ENCODE results near the gene EPS8L1. TPM values are rescaled to one million over a fixed set of nuclear protein-coding genes. Genes with fewer than 3 reads are reported as not detected.

Gene EPS8L1
- total and polyA plus RNA-seq, 2 of the 4 experiments (the other 2 are of a cell fraction), result 0.90 to 2.9 TPM

DNA sequence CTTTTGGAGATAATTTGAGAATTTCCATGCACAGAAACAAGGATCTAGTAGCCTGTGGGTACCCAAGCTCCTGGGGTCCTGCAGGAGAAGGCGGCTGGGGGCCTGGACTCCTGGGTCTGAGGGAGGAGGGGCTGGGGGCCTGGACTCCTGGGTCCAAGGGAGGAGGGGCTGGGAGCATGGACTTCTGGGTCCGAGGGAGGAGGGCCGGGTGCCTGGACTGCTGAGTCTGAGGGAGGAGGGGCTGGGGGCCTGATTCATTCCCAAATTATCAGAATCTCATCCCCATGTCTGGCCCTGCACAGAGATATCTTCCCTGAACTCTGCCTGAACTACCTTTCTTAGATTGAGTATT, 12.2 kb upstream of the EPS8L1 start:
- Histone ChIP-seq H2BK15ac (ENCODE audit: low read depth, low read length) (no peak overlapping the region), H3K9ac (ENCODE audit: low read depth, low read length) (no peak overlapping the region), H2BK20ac (ENCODE audit: low read depth, low read length) (no peak overlapping the region), H4K8ac (ENCODE audit: low read depth in 2 of 2, low read length in 2 of 2) (no peak overlapping the region), H2AK9ac (replicated peaks; ENCODE audit: low read depth, low read length, poor library complexity) (no peak overlapping the region), H3K27me3 (ENCODE audit: control insufficient read depth, insufficient read depth, low read length) (peaks cover 10% of the 10 kb centered on the region), H3K4ac (ENCODE audit: low read depth, low read length) (no peak overlapping the region), H2AK5ac (ENCODE audit: low read depth, low read length) (no peak overlapping the region), H3K9me1 (ENCODE audit: insufficient read depth, low read length) (no peaks in the 10 kb centered on the region), H4K91ac (ENCODE audit: insufficient read depth, low read depth, low read length) (no peak overlapping the region), H3K56ac (ENCODE audit: extremely low read depth, insufficient read depth, low read length) (no peak overlapping the region), H3K79me1 (ENCODE audit: low read depth in 1 of 2, low read length in 2 of 2) (peaks cover 0 to 9% of the 10 kb centered on the region in 2 experiments; a peak in 2 of 4 replicates), H3K36me3 (ENCODE audit: control insufficient read depth, insufficient read depth, low read length) (peaks cover 4% of the 10 kb centered on the region), H2BK5ac (ENCODE audit: low read depth, low read length, poor library complexity, severe bottlenecking) (no peak overlapping the region), H2BK120ac (ENCODE audit: low read depth, low read length) (no peak overlapping the region), H3K4me1 (ENCODE audit: control insufficient read depth, insufficient read depth, low read length) (0 out of 2 replicates have a peak, but pooled peaks cover 2% of the 10 kb centered on the region), H4K5ac (ENCODE audit: low read depth, low read length) (no peak overlapping the region), H4K20me1 (ENCODE audit: insufficient read depth, low read length) (no peaks in the 10 kb centered on the region; the same call in 1 of the 2 replicates), H3K4me3 (ENCODE audit: insufficient read depth, low read depth, low read length) (peak overlapping the region; percentile 46), H3K18ac (ENCODE audit: low read depth, low read length) (no peak overlapping the region), H3K9me3 (ENCODE audit: control insufficient read depth, insufficient read depth, low read length) (no peaks in the 10 kb centered on the region), H3K14ac (replicated peaks; ENCODE audit: low read depth, low read length) (no peak overlapping the region), H3K23ac (ENCODE audit: low read depth, low read length) (no peak overlapping the region), H3K4me2 (ENCODE audit: low read depth, low read length) (peak overlapping the region; percentile 56; the same call in 1 of the 2 replicates), H3K27ac (ENCODE audit: insufficient read depth, low read length) (no peak overlapping the region), H2AFZ (replicated peaks; ENCODE audit: low read length, poor library complexity) (peak overlapping the region; percentile 0)
- DNase-seq (no peak), ATAC-seq (ENCODE audit: low read depth) (no peak)
- intact Hi-C loops (cut with micrococcal nuclease) (loop anchor here (10.0 kb wide), 1 partner anchor 589 kb away; the partner anchor contains the start of gene CDC42EP5), in situ Hi-C loops (cut with MboI; ENCODE audit: low sequenced_read_pairs) (no loop called here), dilution Hi-C loops (cut with HindIII; ENCODE audit: low sequenced_read_pairs, unreplicated experiment) (no loop called here)
- ChIA-PET CTCF (no interaction called here), POLR2A (ENCODE audit: unreplicated experiment) (no interaction called here)
- WGBS, 2 experiments (ENCODE audit: extremely low coverage in 2 of 2, insufficient read length in 1 of 2), result no CpG with 5 or more reads among the region's 3 CpGs
- no TSS peak for BruUV-seq (replicated peaks)
- TF ChIP-seq MAZ (IDR thresholded peaks at IDR 0.05; ENCODE audit: borderline replicate concordance, low read depth, low read length) (no peak), RAD21 (IDR thresholded peaks at IDR 0.05; ENCODE audit: low read length) (no peak), NFE2L2 (IDR thresholded peaks at IDR 0.05; ENCODE audit: low read depth, low read length) (no peak), CHD1 (IDR thresholded peaks at IDR 0.05; ENCODE audit: low read depth, low read length) (no peak), RCOR1 (IDR thresholded peaks at IDR 0.05; ENCODE audit: insufficient replicate concordance, low read length) (no peak), POLR2A (IDR thresholded peaks at IDR 0.05; ENCODE audit: low read depth, low read length) (no peak), MXI1 (IDR thresholded peaks at IDR 0.05; ENCODE audit: borderline replicate concordance, low read depth, low read length) (no peak), FOS (IDR thresholded peaks at IDR 0.05; ENCODE audit: low read depth, low read length) (no peak), BHLHE40 (IDR thresholded peaks at IDR 0.05; ENCODE audit: low read depth, low read length) (no peak), MAFK (IDR thresholded peaks at IDR 0.05; ENCODE audit: low read depth, low read length) (no peak), RFX5 (IDR thresholded peaks at IDR 0.05; ENCODE audit: low read depth, low read length) (no peak)
- TF ChIP-seq, protein P1, sequence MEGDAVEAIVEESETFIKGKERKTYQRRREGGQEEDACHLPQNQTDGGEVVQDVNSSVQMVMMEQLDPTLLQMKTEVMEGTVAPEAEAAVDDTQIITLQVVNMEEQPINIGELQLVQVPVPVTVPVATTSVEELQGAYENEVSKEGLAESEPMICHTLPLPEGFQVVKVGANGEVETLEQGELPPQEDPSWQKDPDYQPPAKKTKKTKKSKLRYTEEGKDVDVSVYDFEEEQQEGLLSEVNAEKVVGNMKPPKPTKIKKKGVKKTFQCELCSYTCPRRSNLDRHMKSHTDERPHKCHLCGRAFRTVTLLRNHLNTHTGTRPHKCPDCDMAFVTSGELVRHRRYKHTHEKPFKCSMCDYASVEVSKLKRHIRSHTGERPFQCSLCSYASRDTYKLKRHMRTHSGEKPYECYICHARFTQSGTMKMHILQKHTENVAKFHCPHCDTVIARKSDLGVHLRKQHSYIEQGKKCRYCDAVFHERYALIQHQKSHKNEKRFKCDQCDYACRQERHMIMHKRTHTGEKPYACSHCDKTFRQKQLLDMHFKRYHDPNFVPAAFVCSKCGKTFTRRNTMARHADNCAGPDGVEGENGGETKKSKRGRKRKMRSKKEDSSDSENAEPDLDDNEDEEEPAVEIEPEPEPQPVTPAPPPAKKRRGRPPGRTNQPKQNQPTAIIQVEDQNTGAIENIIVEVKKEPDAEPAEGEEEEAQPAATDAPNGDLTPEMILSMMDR (conservative IDR thresholded peaks at IDR 0.05; ENCODE audit: low read depth, low read length), result no peak
- TF ChIP-seq, protein P2, sequence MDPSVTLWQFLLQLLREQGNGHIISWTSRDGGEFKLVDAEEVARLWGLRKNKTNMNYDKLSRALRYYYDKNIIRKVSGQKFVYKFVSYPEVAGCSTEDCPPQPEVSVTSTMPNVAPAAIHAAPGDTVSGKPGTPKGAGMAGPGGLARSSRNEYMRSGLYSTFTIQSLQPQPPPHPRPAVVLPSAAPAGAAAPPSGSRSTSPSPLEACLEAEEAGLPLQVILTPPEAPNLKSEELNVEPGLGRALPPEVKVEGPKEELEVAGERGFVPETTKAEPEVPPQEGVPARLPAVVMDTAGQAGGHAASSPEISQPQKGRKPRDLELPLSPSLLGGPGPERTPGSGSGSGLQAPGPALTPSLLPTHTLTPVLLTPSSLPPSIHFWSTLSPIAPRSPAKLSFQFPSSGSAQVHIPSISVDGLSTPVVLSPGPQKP (IDR thresholded peaks at IDR 0.05; ENCODE audit: borderline replicate concordance, low read depth, low read length), result no peak
